CD14-positive monocyte (primary cell): Measurements from ENCODE around the gene FBXO11. TPM values are rescaled to one million over a fixed set of nuclear protein-coding genes. Genes with fewer than 3 reads are reported as not detected.

Experiments
- DNase-seq, 3 donors: peaks; one replicate each; pipeline ENCODE4 v3.0.0-alpha.2; 2011 to 2022
- H2AFZ ChIP-seq: 2 replicates; pipeline ENCODE4 v1.6.0; 2012; ENCODE audit warnings: mild to moderate bottlenecking, low read depth, low read length, inconsistent platforms; ENCODE audit not compliant: insufficient read depth, poor library complexity, severe bottlenecking
- H3K27ac ChIP-seq, 2 donors: 1 replicate in 1 of 2; 2 replicates in 1 of 2; pipeline ENCODE4 v1.5.1; 2012 to 2013; ENCODE audit warnings: low read length in 2 of 2, control low read depth in 1 of 2, inconsistent platforms in 1 of 2, low read depth in 1 of 2, mild to moderate bottlenecking in 1 of 2
- H3K27me3 ChIP-seq, 2 donors: one replicate each; pipeline versions ENCODE4 v1.6.0 to v1.6.1; 2011 to 2013; ENCODE audit warnings: low read length in 2 of 2; ENCODE audit not compliant: control insufficient read depth in 2 of 2, insufficient read depth in 2 of 2
- H3K36me3 ChIP-seq, 2 donors: replicated peaks in 1 of 2; 1 replicate in 1 of 2; 2 replicates in 1 of 2; pipeline versions ENCODE4 v1.5.1 to v1.6.1; 2012 to 2013; ENCODE audit warnings: low read length in 2 of 2, control low read depth in 1 of 2, inconsistent platforms in 1 of 2, mild to moderate bottlenecking in 1 of 2; ENCODE audit not compliant: insufficient read depth in 2 of 2, control insufficient read depth in 1 of 2
- H3K4me1 ChIP-seq, 2 donors: 1 replicate in 1 of 2; 2 replicates in 1 of 2; pipeline versions ENCODE4 v1.5.1 to v1.6.1; 2012 to 2013; ENCODE audit warnings: low read length in 2 of 2, control low read depth in 1 of 2, inconsistent platforms in 1 of 2, mild to moderate bottlenecking in 1 of 2, moderate library complexity in 1 of 2; ENCODE audit not compliant: insufficient read depth in 2 of 2, control insufficient read depth in 1 of 2
- H3K4me2 ChIP-seq: replicated peaks from 2 replicates; pipeline ENCODE3; 2012; ENCODE audit warnings: low read length, moderate library complexity, mild to moderate bottlenecking; ENCODE audit not compliant: poor library complexity, severe bottlenecking; ENCODE audit errors: extremely low read depth
- H3K4me3 ChIP-seq, 3 experiments: fragments of 200-600 bp in 1 of 3; sonication (generic) in 1 of 3; replicated peaks in 1 of 3; 1 replicate in 2 of 3; 2 replicates in 1 of 3; pipeline ENCODE4 v1.5.1; 2011 to 2013; ENCODE audit warnings: low read length in 3 of 3, mild to moderate bottlenecking in 3 of 3, control low read depth in 2 of 3, low read depth in 2 of 3, inconsistent platforms in 1 of 3, moderate library complexity in 1 of 3
- H3K79me2 ChIP-seq: 2 replicates; pipeline ENCODE4 v1.6.0; 2012; ENCODE audit warnings: mild to moderate bottlenecking, control low read depth, inconsistent platforms, low read length, moderate library complexity; ENCODE audit not compliant: insufficient read depth
- H3K9ac ChIP-seq: 2 replicates; pipeline ENCODE4 v1.6.0; 2017; ENCODE audit warnings: low read length, mild to moderate bottlenecking; ENCODE audit not compliant: insufficient read depth, poor library complexity, severe bottlenecking
- H3K9me3 ChIP-seq, 2 donors: replicated peaks in 1 of 2; 1 replicate in 1 of 2; 2 replicates in 1 of 2; pipeline versions ENCODE4 v1.5.1 to v1.6.1; 2012 to 2013; ENCODE audit warnings: low read length in 2 of 2, control low read depth in 1 of 2; ENCODE audit not compliant: control insufficient read depth in 1 of 2, insufficient read depth in 1 of 2
- H4K20me1 ChIP-seq: 2 replicates; pipeline ENCODE4 v1.6.0; 2012; ENCODE audit warnings: mild to moderate bottlenecking, low read length, control low read depth, moderate library complexity; ENCODE audit not compliant: insufficient read depth
- H3K27ac Mint-ChIP-seq, 7 donors: one replicate each; pipeline ENCODE4 v1.8.0; 2020; ENCODE audit warnings: mild to moderate bottlenecking in 7 of 7, mixed read lengths in 7 of 7, moderate library complexity in 6 of 7, inconsistent platforms in 2 of 7
- H3K27me3 Mint-ChIP-seq, 3 donors: one replicate each; pipeline ENCODE4 v1.8.0; 2021 to 2022; ENCODE audit warnings: low read depth in 3 of 3, mild to moderate bottlenecking in 3 of 3, mixed read lengths in 3 of 3, moderate library complexity in 3 of 3, inconsistent platforms in 1 of 3
- H3K36me3 Mint-ChIP-seq, 2 donors: one replicate each; pipeline ENCODE4 v1.8.0; 2020; ENCODE audit warnings: mixed read lengths in 2 of 2, inconsistent platforms in 1 of 2, mild to moderate bottlenecking in 1 of 2
- H3K4me1 Mint-ChIP-seq: one replicate; pipeline ENCODE4 v1.8.0; 2020; ENCODE audit warnings: mild to moderate bottlenecking, mixed read lengths
- H3K4me3 Mint-ChIP-seq, 2 donors: one replicate each; pipeline ENCODE4 v1.8.0; 2020; ENCODE audit warnings: mild to moderate bottlenecking in 2 of 2, mixed read lengths in 2 of 2, moderate library complexity in 1 of 2
- H3K9me3 Mint-ChIP-seq, 7 donors: one replicate each; pipeline ENCODE4 v1.8.0; 2020 to 2022; ENCODE audit warnings: mixed read lengths in 7 of 7, mild to moderate bottlenecking in 6 of 7, moderate library complexity in 6 of 7, inconsistent platforms in 2 of 7
- WGBS: methylation state at CpG from one replicate; pipeline ENCODE4 v1.1.5; 2013; ENCODE audit warnings: missing lambda C conversion rate; ENCODE audit not compliant: insufficient coverage; 5-methylcytosine and 5-hydroxymethylcytosine counted together
- intact Hi-C, 2 donors: fragments of 100-400 bp; cut with micrococcal nuclease; formaldehyde crosslinking; loops; one replicate each; pipeline versions ENCODE4 v1.15.0 to v1.15.1; 2023
- polyA plus RNA-seq, 3 donors: library from polyadenylated mRNA; depleted of rRNA in 1 of 3; unstranded in 2 of 3; stranded (reverse) in 1 of 3; fragments of 300-500 nt in 2 of 3; fragments of >200 nt in 1 of 3; fragmentation: Illumina TruSeq in 2 of 3; gene quantifications; 1 replicate in 2 of 3; 2 replicates in 1 of 3; pipeline ENCODE4 v1.2.3, GENCODE V29; 2012 to 2021
- TF ChIP-seq, protein P1 (sequence below): fragments of 200-600 bp; IDR thresholded peaks from one replicate; pipeline ENCODE4 v1.8.0; 2022; ENCODE audit warnings: antibody characterized with exemption, mild to moderate bottlenecking

FBXO11 gene
- polyA plus RNA-seq, 3 donors = 2.2 to 51.3 (median 4.6) TPM

DNA sequence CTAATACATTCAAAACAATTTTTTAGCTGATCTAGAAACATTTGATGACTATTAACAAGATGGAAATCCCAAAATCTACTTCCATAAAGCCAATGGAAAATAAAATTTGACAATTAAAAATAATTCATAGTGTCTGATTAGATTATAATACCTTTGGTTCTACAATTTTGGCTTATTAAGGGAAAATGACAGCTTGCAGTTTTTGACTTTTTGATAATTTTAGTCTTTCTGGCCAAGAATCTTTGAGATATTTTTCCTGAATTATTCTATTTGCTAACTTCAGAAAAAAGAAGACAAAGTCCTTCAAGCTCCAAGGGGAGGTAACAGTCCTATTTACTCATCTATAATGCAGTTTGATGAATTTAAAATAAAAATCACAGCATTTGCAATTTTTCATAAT, 83.8 kb downstream of the FBXO11 start:
- intact Hi-C loops = no loop called here
- no peaks in the 10 kb centered on the region for H3K4me1 ChIP-seq
- H3K9ac ChIP-seq = no peak overlapping the region
- H3K79me2 ChIP-seq = no peaks in the 10 kb centered on the region
- no peak for DNase-seq
- no peaks in the 10 kb centered on the region for H3K4me1 Mint-ChIP-seq
- no peaks in the 10 kb centered on the region for H3K27me3 Mint-ChIP-seq
- H3K9me3 ChIP-seq = no peaks in the 10 kb centered on the region
- H3K27ac ChIP-seq = no peak overlapping the region
- no peak overlapping the region for H2AFZ ChIP-seq
- H3K27ac Mint-ChIP-seq = no peak overlapping the region
- no peak overlapping the region for H3K4me3 ChIP-seq
- H3K36me3 Mint-ChIP-seq = peaks cover 66 to 83% of the 10 kb centered on the region in 2 donors
- peaks cover 72 to 99% of the 10 kb centered on the region in 2 donors for H3K36me3 ChIP-seq
- TF ChIP-seq, protein P1, sequence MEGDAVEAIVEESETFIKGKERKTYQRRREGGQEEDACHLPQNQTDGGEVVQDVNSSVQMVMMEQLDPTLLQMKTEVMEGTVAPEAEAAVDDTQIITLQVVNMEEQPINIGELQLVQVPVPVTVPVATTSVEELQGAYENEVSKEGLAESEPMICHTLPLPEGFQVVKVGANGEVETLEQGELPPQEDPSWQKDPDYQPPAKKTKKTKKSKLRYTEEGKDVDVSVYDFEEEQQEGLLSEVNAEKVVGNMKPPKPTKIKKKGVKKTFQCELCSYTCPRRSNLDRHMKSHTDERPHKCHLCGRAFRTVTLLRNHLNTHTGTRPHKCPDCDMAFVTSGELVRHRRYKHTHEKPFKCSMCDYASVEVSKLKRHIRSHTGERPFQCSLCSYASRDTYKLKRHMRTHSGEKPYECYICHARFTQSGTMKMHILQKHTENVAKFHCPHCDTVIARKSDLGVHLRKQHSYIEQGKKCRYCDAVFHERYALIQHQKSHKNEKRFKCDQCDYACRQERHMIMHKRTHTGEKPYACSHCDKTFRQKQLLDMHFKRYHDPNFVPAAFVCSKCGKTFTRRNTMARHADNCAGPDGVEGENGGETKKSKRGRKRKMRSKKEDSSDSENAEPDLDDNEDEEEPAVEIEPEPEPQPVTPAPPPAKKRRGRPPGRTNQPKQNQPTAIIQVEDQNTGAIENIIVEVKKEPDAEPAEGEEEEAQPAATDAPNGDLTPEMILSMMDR = no peak
- no peak overlapping the region for H3K4me3 Mint-ChIP-seq
- no peaks in the 10 kb centered on the region for H3K9me3 Mint-ChIP-seq
- peaks cover 33% of the 10 kb centered on the region for H4K20me1 ChIP-seq
- no peaks in the 10 kb centered on the region for H3K27me3 ChIP-seq
- no peak overlapping the region for H3K4me2 ChIP-seq

DNA sequence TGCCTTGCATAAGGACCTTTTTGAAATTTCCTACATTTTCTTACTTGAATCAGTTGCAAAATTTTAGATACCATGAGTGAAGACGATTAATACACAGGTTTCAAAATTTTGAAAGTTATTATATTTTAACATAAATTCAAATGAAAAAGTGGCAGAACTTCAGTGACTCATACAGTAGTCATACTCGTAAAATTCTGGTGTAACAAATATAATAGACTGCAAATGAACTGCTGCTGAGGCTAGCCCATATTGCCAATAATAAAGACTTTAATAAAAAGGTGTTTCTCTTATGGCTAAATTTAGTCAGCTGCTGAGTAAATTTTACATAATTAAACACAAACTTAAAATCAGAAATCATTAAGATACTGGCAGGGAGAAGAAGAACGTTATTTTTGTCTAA, 86.5 kb downstream of the FBXO11 start:
- Histone ChIP-seq H3K4me1 (no peaks in the 10 kb centered on the region), H3K9ac (no peak overlapping the region), H3K4me3 (no peak overlapping the region), H3K9me3 (no peaks in the 10 kb centered on the region), H2AFZ (no peak overlapping the region), H3K4me2 (no peak overlapping the region), H3K36me3 (peaks cover 79 to 100% of the 10 kb centered on the region in 2 donors), H4K20me1 (peaks cover 21% of the 10 kb centered on the region), H3K27ac (no peak overlapping the region), H3K79me2 (no peaks in the 10 kb centered on the region), H3K27me3 (no peaks in the 10 kb centered on the region)
- Mint-ChIP-seq H3K27me3 (no peaks in the 10 kb centered on the region), H3K27ac (no peak overlapping the region), H3K9me3 (no peaks in the 10 kb centered on the region), H3K4me3 (no peak overlapping the region), H3K36me3 (peaks cover 81 to 86% of the 10 kb centered on the region in 2 donors), H3K4me1 (no peaks in the 10 kb centered on the region)
- no CpG with 5 or more reads among the region's 3 CpGs for WGBS
- TF ChIP-seq, protein P1 = no peak
- intact Hi-C loops = no loop called here
- no peak for DNase-seq
